NCI-H2196 treated with DMSO at 0.1 percent for 48 hours (cell line): ENCODE measurements around the gene FBXW11.

Experiments
- DNase-seq: peaks from one replicate; lab custom pipeline; 2025; ENCODE audit not compliant: unreplicated experiment; lab: John Stamatoyannopoulos, UW

The FBXW11 gene

GRCh38 chr5:172006321-172007174 lies at the start of gene FBXW11:
TSS of gene FBXW11 (minus strand) at chr5:172006638. CDS start at chr5:172006502, 136 bp downstream.
- DNase-seq, result peak; percentile 91

- DNase-seq, result no peak
These were observed 49.6 kb upstream of the FBXW11 start for GRCh38 chr5:172055996-172056395.

- DNase-seq, result no peak
These were observed 49.0 kb upstream of the FBXW11 start for GRCh38 chr5:172055421-172055820.

GRCh38 chr5:172054611-172055153 lies 48.2 kb upstream of the FBXW11 start:
- no peak for DNase-seq

GRCh38 chr5:172052450-172053236 lies 46.2 kb upstream of the FBXW11 start:
- no peak for DNase-seq

- no peak for DNase-seq
These were observed 45.4 kb upstream of the FBXW11 start for GRCh38 chr5:172051643-172052339.

GRCh38 chr5:172050080-172050479 lies 43.6 kb upstream of the FBXW11 start:
- DNase-seq, result no peak

GRCh38 chr5:172049226-172049796 lies 42.9 kb upstream of the FBXW11 start:
- no peak for DNase-seq

- DNase-seq, result no peak
These were observed 42.2 kb upstream of the FBXW11 start for GRCh38 chr5:172048539-172049101.

- DNase-seq, result no peak
These were observed 41.7 kb upstream of the FBXW11 start for GRCh38 chr5:172048170-172048422.

GRCh38 chr5:172046593-172046992 lies 40.2 kb upstream of the FBXW11 start:
- no peak for DNase-seq

- no peak for DNase-seq
These were observed 38.8 kb upstream of the FBXW11 start for GRCh38 chr5:172045315-172045632.

GRCh38 chr5:172044631-172045314 lies 38.3 kb upstream of the FBXW11 start:
- no peak for DNase-seq

- DNase-seq, result no peak
These were observed 37.4 kb upstream of the FBXW11 start for GRCh38 chr5:172043865-172044264.

- DNase-seq, result no peak
These were observed 35.7 kb upstream of the FBXW11 start for GRCh38 chr5:172042183-172042582.

- no peak for DNase-seq
These were observed 31.7 kb upstream of the FBXW11 start for GRCh38 chr5:172038167-172038566.

GRCh38 chr5:172035049-172035448 lies 28.6 kb upstream of the FBXW11 start:
- no peak for DNase-seq

- DNase-seq, result no peak
These were observed 25.5 kb upstream of the FBXW11 start for GRCh38 chr5:172031894-172032461.

GRCh38 chr5:172029876-172030275 lies 23.4 kb upstream of the FBXW11 start:
- DNase-seq, result no peak

- no peak for DNase-seq
These were observed 21.7 kb upstream of the FBXW11 start for GRCh38 chr5:172028167-172028566.
